ENCODE data around the gene YAP1.

YAP1 gene

GRCh38 chr11:102202972-102203371 lies 92.7 kb downstream of the YAP1 start:
- DNase-seq, result no peak

GRCh38 chr11:102204174-102204573 lies 93.9 kb downstream of the YAP1 start:
- no peak for DNase-seq

GRCh38 chr11:102205805-102206204 lies 95.6 kb downstream of the YAP1 start:
- no peak for DNase-seq

GRCh38 chr11:102208835-102209234 lies 98.6 kb downstream of the YAP1 start:
- DNase-seq, result no peak

GRCh38 chr11:102214623-102215022 lies 104.4 kb downstream of the YAP1 start:
- no peak for DNase-seq

GRCh38 chr11:102216433-102217075 lies 106.3 kb downstream of the YAP1 start:
- DNase-seq, result no peak

GRCh38 chr11:102220728-102221467 lies 110.7 kb downstream of the YAP1 start:
- no peak for DNase-seq

GRCh38 chr11:102223859-102224258 lies 113.6 kb downstream of the YAP1 start:
- no peak for DNase-seq

- DNase-seq, result no peak
These were observed 115.7 kb downstream of the YAP1 start for GRCh38 chr11:102225689-102226568.

- no peak for DNase-seq
These were observed 116.6 kb downstream of the YAP1 start for GRCh38 chr11:102226702-102227490.

GRCh38 chr11:102229510-102230123 lies 119.4 kb downstream of the YAP1 start:
- DNase-seq, result no peak

GRCh38 chr11:102230186-102230585 lies 119.9 kb downstream of the YAP1 start:
- DNase-seq, result no peak

GRCh38 chr11:102230911-102231310 lies 120.7 kb downstream of the YAP1 start:
- DNase-seq, result no peak

- DNase-seq, result no peak
These were observed 124.7 kb downstream of the YAP1 start for GRCh38 chr11:102234779-102235439.

- DNase-seq, result no peak
These were observed 127.0 kb downstream of the YAP1 start for GRCh38 chr11:102237096-102237735.

GRCh38 chr11:102238391-102238821 lies 128.2 kb downstream of the YAP1 start:
- no peak for DNase-seq

- DNase-seq, result no peak
These were observed 129.2 kb downstream of the YAP1 start for GRCh38 chr11:102239448-102239847.

GRCh38 chr11:102239911-102240310 lies 129.7 kb downstream of the YAP1 start:
- DNase-seq, result no peak

GRCh38 chr11:102240502-102240901 lies 130.3 kb downstream of the YAP1 start:
- DNase-seq, result no peak

GRCh38 chr11:102241026-102241425 lies 130.8 kb downstream of the YAP1 start:
- no peak for DNase-seq

- no peak for DNase-seq
These were observed 133.2 kb downstream of the YAP1 start for GRCh38 chr11:102243399-102243884.
